Fibroblast of pulmonary artery (primary cell): ENCODE measurements around the gene MPRIP.
"Not testable (repeated sequence)": the region's sequence is repeated elsewhere in the genome, so short reads cannot be mapped to it uniquely, and the experiment has no call there.

Source experiments
- DNase-seq: peaks from one replicate; pipeline ENCODE4 v3.0.0-alpha.2; 2010; ENCODE audit warnings: low read depth
- H3K4me3 ChIP-seq: replicated peaks from 2 replicates; pipeline ENCODE4 v1.5.1; 2011; ENCODE audit warnings: low read depth, mild to moderate bottlenecking, control low read depth, low read length, moderate library complexity
- TF ChIP-seq, protein P1 (sequence below): IDR thresholded peaks from 2 replicates; pipeline ENCODE4 v1.5.1; 2011; ENCODE audit warnings: mild to moderate bottlenecking, control low read depth, low read length, inconsistent platforms; ENCODE audit errors: missing control alignments

Gene MPRIP, protein sequence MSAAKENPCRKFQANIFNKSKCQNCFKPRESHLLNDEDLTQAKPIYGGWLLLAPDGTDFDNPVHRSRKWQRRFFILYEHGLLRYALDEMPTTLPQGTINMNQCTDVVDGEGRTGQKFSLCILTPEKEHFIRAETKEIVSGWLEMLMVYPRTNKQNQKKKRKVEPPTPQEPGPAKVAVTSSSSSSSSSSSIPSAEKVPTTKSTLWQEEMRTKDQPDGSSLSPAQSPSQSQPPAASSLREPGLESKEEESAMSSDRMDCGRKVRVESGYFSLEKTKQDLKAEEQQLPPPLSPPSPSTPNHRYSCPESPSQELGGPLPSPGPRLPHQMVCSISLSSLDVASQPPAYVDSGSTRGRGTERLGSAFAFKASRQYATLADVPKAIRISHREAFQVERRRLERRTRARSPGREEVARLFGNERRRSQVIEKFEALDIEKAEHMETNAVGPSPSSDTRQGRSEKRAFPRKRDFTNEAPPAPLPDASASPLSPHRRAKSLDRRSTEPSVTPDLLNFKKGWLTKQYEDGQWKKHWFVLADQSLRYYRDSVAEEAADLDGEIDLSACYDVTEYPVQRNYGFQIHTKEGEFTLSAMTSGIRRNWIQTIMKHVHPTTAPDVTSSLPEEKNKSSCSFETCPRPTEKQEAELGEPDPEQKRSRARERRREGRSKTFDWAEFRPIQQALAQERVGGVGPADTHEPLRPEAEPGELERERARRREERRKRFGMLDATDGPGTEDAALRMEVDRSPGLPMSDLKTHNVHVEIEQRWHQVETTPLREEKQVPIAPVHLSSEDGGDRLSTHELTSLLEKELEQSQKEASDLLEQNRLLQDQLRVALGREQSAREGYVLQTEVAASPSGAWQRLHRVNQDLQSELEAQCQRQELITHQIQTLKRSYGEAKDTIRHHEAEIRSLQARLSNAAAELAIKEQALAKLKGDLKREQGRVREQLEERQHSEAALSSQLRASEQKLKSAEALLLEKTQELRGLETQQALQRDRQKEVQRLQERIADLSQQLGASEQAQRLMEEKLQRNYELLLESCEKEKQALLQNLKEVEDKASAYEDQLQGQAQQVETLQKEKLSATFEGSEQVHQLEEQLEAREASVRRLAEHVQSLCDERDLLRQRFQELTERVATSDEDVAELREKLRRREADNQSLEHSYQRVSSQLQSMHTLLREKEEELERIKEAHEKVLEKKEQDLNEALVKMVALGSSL (N-terminal part only)

GRCh38 chr17:17042384-17042736 lies at the start of gene MPRIP:
MPRIP (plus strand) TSS chr17:17042457; CDS start chr17:17042849, 392 bp downstream.
- TF ChIP-seq, protein P1, sequence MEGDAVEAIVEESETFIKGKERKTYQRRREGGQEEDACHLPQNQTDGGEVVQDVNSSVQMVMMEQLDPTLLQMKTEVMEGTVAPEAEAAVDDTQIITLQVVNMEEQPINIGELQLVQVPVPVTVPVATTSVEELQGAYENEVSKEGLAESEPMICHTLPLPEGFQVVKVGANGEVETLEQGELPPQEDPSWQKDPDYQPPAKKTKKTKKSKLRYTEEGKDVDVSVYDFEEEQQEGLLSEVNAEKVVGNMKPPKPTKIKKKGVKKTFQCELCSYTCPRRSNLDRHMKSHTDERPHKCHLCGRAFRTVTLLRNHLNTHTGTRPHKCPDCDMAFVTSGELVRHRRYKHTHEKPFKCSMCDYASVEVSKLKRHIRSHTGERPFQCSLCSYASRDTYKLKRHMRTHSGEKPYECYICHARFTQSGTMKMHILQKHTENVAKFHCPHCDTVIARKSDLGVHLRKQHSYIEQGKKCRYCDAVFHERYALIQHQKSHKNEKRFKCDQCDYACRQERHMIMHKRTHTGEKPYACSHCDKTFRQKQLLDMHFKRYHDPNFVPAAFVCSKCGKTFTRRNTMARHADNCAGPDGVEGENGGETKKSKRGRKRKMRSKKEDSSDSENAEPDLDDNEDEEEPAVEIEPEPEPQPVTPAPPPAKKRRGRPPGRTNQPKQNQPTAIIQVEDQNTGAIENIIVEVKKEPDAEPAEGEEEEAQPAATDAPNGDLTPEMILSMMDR: no peak
- peak within 1 kb of the TSS; percentile 83 for H3K4me3 ChIP-seq
- no peak for DNase-seq

GRCh38 chr17:16994631-16995030 lies 47.6 kb upstream of the MPRIP start:
- TF ChIP-seq, protein P1: no peak
- no peak overlapping the region for H3K4me3 ChIP-seq
- DNase-seq: no peak

- no peak for DNase-seq
- no peak overlapping the region for H3K4me3 ChIP-seq
- TF ChIP-seq, protein P1: no peak
These were observed 46.3 kb upstream of the MPRIP start for GRCh38 chr17:16995930-16996329.

- H3K4me3 ChIP-seq, DNase-seq: not testable (repeated sequence)
These were observed 45.5 kb upstream of the MPRIP start for GRCh38 chr17:16996726-16997125.

GRCh38 chr17:16997514-16998429 lies 44.5 kb upstream of the MPRIP start:
- no peak for DNase-seq
- TF ChIP-seq, protein P1: no peak
- no peak overlapping the region for H3K4me3 ChIP-seq

- TF ChIP-seq, protein P1: no peak
- H3K4me3 ChIP-seq: no peak overlapping the region
- DNase-seq: no peak
These were observed 42.2 kb upstream of the MPRIP start for GRCh38 chr17:16999931-17000625.
